GM21526 (cell line): ENCODE results near the gene CD247.
A peak's percentile ranks its signal among the peaks of the same experiment; 100 is the strongest.
"Not testable (repeated sequence)": the region's sequence is repeated elsewhere in the genome, so short reads cannot be mapped to it uniquely, and the experiment has no call there.

Source experiments
- ATAC-seq: cut with Tn5 transposase; IDR thresholded peaks from one replicate; pipeline ENCODE4 v1.9.1; 2021; ENCODE audit warnings: moderate library complexity; ENCODE audit not compliant: unreplicated experiment, low FRiP score

The CD247 gene

DNA sequence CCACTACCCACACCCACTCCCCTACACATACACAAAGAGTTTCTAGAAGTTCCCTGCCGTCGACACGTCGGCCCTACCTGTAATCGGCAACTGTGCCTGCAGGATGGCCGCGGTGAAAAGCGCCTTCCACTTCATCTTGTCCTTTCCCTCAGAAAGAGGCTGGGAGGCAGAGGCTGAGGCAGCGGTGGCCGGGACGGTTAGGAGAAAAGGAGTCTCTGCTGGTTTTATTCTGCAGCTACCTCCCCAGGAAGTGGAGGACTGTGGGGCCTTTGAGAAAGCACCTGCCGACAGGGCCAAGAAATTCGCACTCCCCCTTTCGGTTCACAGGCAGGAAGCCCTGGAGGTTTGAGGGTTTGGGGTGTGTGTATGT, at the start of gene CD247:
CD247 (minus strand) TSS at position 199 of the 370 bp plus-strand sequence; CDS start at position 135, 64 bp downstream.
- ATAC-seq: no peak

- no peak for ATAC-seq
These were observed 49.3 kb upstream of the CD247 start for GRCh38 chr1:167567663-167568062.

DNA sequence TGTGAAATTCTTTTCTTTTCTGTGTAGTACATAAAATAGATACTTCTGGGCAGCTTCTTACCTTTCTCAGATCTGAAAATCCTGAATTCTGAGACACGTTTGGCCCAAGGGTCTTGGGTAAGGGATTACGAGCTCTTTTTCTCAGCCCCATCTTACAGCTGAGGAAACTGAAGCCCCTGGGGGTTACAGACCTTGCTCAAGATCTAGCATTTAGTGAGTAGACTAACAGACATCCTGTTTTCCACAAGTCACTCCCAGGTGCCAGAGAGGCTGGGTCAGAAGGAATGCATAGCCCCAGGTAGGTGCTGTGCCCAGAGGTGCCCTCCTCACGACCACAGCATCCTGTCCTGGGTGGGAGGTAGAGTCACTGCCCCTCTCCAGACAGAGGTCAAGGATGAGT, 48.4 kb upstream of the CD247 start:
- no peak for ATAC-seq

DNA sequence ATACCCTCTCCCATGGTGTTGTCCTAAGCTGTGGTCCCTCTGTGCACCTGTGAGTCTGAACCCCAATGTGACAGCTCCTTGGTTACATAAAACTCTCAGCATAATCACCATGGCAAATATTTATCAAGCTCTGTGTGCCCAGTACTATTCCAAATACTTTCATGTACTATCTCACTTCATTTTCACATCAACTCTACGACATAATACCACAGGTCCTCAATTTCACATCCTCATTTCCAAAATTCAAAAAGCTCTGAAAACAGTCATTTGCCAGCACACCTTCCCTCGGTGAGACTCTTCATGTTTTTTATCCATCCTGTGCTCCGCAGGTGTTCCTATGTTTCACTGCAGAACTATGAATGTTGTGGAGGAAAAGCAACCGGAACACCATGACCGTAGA, 47.6 kb upstream of the CD247 start:
- no peak for ATAC-seq

DNA sequence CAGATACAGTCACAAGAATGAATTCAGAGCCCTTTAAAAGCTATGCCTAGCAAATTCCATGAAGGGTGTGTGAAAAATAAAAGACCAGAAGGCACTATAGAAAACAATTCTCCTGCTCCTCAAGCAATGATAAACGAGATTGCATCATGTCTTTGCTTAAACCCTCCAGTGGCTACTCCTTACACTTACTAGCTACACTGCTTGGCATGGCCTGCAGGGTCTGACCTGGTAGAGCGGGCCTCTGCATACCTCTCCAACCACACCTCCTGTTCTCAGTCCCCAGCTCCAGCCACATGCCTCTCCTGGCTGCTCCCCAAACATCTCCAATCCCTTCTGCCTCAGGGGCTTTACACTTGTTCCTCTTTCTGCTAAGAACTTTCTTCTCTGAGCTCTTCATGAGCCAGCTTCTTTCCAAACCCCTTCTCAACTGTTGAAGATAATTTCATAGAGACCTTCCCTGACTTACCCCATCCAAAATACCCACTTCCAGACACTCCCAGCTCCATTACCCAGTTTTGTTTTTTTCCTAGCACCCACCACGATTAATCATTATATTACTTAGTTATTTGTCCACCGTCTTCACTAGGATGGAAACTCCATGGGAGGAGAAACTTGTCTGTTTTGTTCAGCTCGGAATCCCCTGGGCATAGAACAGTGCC, 46.4 kb upstream of the CD247 start:
- ATAC-seq: no peak

GRCh38 chr1:167563579-167564246, 45.4 kb upstream of the CD247 start:
- ATAC-seq: no peak

DNA sequence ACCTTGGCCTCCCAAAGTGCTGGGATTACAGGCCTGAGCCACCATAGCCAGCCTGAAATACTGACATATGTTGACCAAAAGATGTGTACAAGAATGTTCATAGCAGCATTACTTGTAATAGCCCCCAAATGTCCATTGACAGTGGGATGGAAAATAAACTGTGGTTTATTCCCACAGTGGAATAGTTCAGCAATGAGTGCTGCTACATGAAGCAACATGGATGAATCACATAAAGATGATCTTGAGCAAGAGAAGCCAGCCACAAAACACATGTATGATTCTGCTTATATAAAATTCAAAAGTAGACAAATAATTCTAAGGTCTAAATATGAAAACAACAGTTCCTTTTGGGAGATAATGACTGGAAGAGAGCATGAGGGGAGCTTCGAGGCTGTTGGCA, 44.4 kb upstream of the CD247 start:
- no peak for ATAC-seq

GRCh38 chr1:167561753-167562152, 43.4 kb upstream of the CD247 start:
- no peak for ATAC-seq

DNA sequence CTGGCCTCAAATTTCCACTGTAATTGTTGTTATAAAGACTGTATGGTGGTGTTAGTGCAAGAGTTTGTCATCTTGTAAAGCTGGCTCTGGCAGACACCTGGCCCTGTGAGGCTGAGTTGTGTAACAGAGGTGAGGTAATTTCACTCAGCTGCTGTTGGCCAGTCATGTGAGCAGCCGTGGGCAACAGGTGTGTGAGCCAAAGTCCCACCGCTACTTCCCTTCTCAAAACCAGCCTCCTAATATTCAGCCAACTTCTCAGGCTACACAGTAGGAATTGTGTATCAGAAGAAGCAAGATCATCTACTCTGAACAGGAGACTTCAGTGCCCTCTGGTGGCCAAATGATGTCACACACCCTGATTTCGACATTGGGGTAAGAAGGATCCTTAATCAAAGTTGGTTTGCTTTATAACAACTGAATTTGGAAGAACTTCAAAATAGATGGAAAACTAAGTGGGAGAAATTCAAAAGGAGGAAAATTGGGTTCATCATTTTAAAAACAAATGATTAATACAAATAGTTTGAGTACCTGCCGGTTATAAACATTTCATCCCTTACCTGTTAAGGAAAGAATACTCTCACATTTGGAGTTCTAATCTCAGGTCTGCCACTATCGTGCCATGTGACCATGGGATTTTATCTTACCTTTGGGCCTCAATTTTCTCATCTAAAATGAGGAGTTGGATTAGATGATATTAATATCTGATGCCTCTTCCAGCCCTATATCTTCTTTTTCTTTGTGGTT, 37.8 kb upstream of the CD247 start:
- ATAC-seq: no peak

DNA sequence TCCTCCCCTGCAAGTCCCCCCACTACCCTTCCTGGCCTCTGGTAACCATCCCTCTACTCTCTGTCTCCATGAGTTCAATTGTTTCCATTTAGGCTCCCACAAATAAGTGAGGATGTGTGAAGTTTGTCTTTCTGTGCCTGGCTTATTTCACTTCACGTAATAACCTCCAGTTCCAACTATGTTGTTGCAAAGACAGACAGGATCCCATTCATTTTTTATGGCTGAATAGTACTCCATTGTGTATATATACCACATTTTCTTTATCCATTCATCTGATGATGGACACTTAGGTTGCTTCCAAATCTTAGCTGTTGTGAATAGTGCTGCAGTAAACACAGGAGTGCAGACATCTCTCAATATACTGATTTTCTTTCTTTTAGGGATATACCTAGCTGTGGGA, 36.7 kb upstream of the CD247 start:
- ATAC-seq: not testable (repeated sequence)

DNA sequence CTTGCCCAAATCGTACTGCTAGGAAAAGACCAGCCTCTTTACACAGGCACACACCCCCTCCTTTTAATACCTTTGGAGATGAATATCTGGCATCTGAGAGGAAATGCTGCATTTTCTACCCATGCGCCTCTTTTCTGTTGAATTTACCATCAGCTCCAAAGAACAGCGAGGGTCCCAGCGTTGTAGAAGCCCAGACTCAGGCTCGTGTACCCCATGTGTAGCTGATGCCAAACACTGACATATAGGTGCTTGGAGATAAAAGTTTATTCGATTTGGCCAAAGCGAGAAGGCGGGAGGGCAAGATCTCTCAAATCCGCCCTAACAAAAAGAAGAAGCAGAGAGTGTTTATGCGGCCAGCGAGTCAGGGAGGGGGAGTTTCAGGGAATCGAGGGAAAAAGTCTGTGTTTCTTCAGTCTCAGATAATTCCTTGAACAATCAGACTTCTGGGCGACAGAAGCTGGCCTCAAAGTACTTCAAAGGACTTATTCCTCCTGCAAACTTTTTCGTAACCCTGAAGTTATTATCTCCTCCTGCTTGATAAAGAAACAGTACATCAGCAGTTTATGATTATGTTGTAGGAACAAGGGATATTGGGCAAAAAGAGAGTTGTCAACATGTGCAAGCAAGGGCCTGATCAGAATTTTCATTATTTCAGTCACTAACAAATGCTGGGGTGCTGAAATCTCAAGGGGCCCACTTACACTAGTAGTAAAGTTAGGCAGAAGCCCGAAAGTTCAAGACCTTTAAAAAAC, 35.9 kb upstream of the CD247 start:
- peak; percentile 16 for ATAC-seq

DNA sequence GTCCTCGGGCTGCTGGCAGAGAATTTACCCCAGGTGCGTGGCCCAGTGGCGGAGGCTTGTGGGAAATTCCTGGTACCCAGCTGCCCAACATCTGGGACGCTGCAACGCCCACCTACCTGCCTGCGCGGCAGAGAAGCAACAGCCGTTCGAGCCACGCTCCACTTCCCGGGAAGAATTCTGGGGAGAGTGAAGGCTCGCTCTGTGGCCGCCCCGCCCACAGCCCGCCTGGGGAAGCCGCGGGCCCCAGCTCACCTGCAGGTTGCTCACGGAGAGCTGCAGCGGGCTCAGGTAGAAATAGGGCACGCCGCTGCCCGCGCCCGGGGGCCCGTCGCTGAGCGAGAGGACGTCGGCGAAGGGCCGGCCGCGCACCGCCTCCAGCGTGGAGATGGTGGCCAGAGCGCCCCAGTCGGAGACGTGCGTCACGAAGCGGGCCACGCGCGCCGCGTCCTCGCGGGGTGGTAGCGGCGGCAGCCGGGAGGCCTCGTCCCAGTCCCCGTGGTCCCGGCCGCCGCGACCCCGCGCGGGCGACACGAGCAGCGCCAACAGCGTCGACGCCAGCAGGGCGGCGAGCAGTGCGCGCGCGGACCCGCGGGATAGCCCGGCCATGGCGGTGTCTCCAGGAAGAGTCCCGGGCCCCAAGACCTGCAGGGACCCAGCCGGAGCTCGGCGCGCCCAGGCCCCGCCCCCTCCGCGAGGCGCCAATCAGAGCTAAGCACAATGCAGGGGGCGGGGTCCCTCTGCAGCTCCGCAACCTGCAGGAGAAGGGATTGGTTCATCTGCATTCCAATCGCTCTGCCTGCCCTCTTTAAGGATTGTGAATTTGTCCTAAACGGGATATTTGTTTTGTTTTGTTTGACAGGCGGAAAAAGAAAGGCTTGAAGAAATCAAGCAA, 35.1 kb upstream of the CD247 start, which contains the start of gene CREG1:
CREG1 (minus strand) TSS at position 627 of the 892 bp plus-strand sequence.
- ATAC-seq: peak; percentile 97

- ATAC-seq: no peak
These were observed 33.0 kb upstream of the CD247 start for GRCh38 chr1:167551362-167551761.

GRCh38 chr1:167548059-167548932, 30.0 kb upstream of the CD247 start:
- ATAC-seq: no peak

DNA sequence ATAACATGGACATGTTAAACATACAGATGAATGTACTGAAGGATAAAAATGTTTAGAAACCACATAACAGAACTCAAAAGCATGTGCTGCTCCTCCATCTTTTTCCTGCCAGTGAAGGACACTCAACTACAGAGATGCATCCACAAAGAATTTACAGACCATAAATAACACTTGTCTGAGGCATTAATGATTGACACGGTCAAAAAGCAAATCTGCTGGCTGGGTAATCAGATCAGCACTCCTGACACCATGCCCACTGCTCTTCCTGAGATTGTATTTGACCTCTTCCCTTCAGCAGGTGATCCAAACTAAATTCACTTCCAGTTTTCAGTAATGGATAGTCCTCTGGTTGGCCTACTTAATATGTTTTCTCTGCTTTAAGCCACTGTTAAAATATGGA, 28.6 kb upstream of the CD247 start:
- ATAC-seq: no peak

DNA sequence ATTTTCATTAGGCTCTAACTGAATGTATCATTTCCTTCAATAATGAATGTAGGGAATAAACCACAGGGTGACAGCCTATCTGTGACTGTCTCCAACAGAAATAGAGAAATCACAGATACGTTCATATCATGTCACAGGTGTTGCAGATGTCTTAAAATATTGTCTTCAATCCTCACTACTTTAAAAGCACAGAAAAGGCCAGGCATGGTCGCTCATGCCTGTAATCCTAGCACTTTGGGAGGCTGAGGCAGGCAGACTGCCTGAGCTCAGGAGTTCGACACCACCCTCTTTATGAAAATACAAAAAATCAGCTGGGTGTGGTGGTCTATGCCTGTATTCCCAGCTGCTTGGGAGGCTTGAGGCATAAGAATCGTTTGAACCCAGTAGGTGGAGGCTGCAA, 27.0 kb upstream of the CD247 start:
- ATAC-seq: no peak

GRCh38 chr1:167544447-167545093, 26.2 kb upstream of the CD247 start:
- no peak for ATAC-seq

- no peak for ATAC-seq
These were observed 25.1 kb upstream of the CD247 start for GRCh38 chr1:167543199-167543990.
